MM.1S (cell line): ENCODE results near the gene MYO1E.

Experiments
- EZH2 ChIP-seq: fragments of 300-600 bp; sonication (generic); optimal IDR thresholded peaks from 2 replicates; pipeline ENCODE3; 2017; ENCODE audit warnings: low read depth, mild to moderate bottlenecking, antibody characterized with exemption, low read length, mixed read lengths
- EZH2phosphoT487 ChIP-seq: fragments of 300-600 bp; sonication (generic); IDR thresholded peaks from 2 replicates; pipeline ENCODE4 v1.6.1; 2018; ENCODE audit warnings: antibody characterized with exemption, low read length

- no peak for TF ChIP-seq EZH2phosphoT487
- no peak for TF ChIP-seq EZH2
These were observed 20.5 kb downstream of the MYO1E start for GRCh38 chr15:59352189-59352588.
